Transverse colon (tissue), 4 donors: Measurements from ENCODE around the gene HSPA2. TPM values are rescaled to one million over a fixed set of nuclear protein-coding genes. Genes with fewer than 3 reads are reported as not detected.

Source experiments
- DNase-seq: peaks from one replicate; pipeline ENCODE4 v3.0.0-alpha.2; 2019
- H3K27ac ChIP-seq, 4 donors: fragments of 200-600 bp; sonication (generic); 2 replicates each; pipeline ENCODE4 v1.5.1; 2016 to 2018; ENCODE audit warnings: inconsistent platforms in 4 of 4
- H3K27me3 ChIP-seq: fragments of 200-600 bp; sonication (generic); 2 replicates; pipeline ENCODE4 v1.5.1; 2017; ENCODE audit warnings: inconsistent platforms
- H3K36me3 ChIP-seq, 4 donors: fragments of 200-600 bp; sonication (generic); 2 replicates each; pipeline ENCODE4 v1.5.1; 2017 to 2019; ENCODE audit warnings: inconsistent platforms in 4 of 4
- H3K4me1 ChIP-seq, 4 donors: fragments of 200-600 bp; sonication (generic); 2 replicates each; pipeline ENCODE4 v1.5.1; 2017 to 2020; ENCODE audit warnings: inconsistent platforms in 4 of 4
- H3K4me3 ChIP-seq, 4 donors: fragments of 200-600 bp; sonication (generic); 1 replicate in 1 of 4; 2 replicates in 3 of 4; pipeline versions ENCODE4 v1.5.1 to v1.6.1; 2017 to 2019; ENCODE audit warnings: inconsistent platforms in 4 of 4
- H3K9me3 ChIP-seq, 2 donors: fragments of 200-600 bp; sonication (generic); 2 replicates each; pipeline ENCODE4 v1.5.1; 2017 to 2019; ENCODE audit warnings: inconsistent platforms in 2 of 2
- EP300 ChIP-seq: sonication (generic); formaldehyde crosslinking; IDR thresholded peaks from one replicate; pipeline ENCODE4 v1.6.1; 2017; ENCODE audit warnings: antibody characterized with exemption, low read depth
- POLR2A ChIP-seq: fragments of 450-650 bp; IDR thresholded peaks from one replicate; pipeline ENCODE4 v1.6.1; 2016; ENCODE audit warnings: antibody characterized with exemption, mild to moderate bottlenecking, moderate library complexity
- POLR2AphosphoS5 ChIP-seq, 3 donors: sonication (generic); formaldehyde crosslinking; IDR thresholded peaks; one replicate each; pipeline ENCODE4 v1.6.1; 2016; ENCODE audit warnings: antibody characterized with exemption in 3 of 3
- WGBS, 2 donors: methylation state at CpG; one replicate each; pipeline ENCODE4 v1.1.5; 2018; ENCODE audit warnings: low coverage in 1 of 2; 5-methylcytosine and 5-hydroxymethylcytosine counted together
- in situ Hi-C, 4 donors: fragments of 200-750 bp; cut with MboI; loops; one replicate each; pipeline versions ENCODE4 v1.15.0 to v1.15.1; 2017; ENCODE audit warnings: low sequenced_read_pairs in 3 of 4, low pct_ligation_motif_present in 1 of 4, low pct_unique_long_range_greater_than_20kb in 1 of 4
- intact Hi-C: fragments of 100-400 bp; cut with DNase I; formaldehyde crosslinking; loops from one replicate; pipeline ENCODE4 v1.15.1; 2023; ENCODE audit warnings: low total_unique reads
- total RNA-seq, 4 donors: library from RNA; depleted of rRNA; stranded (reverse); fragments of >200 nt; gene quantifications; one replicate each; pipeline ENCODE4 v1.1.0, GENCODE V29; 2016
- TF ChIP-seq, protein P1 (sequence below), 5 experiments: fragments of 200-600 bp in 3 of 5; fragments of 450-650 bp in 2 of 5; sonication (generic) in 3 of 5; IDR thresholded peaks; 1 replicate in 2 of 5; 2 replicates in 3 of 5; pipeline ENCODE4 v1.5.1; 2016 to 2017; ENCODE audit warnings: antibody characterized with exemption in 5 of 5, inconsistent platforms in 3 of 5, mild to moderate bottlenecking in 2 of 5, moderate library complexity in 1 of 5

The HSPA2 gene
- total RNA-seq, 4 donors from 2014 or later, result 28.1 to 61.5 (median 42.1) TPM

DNA sequence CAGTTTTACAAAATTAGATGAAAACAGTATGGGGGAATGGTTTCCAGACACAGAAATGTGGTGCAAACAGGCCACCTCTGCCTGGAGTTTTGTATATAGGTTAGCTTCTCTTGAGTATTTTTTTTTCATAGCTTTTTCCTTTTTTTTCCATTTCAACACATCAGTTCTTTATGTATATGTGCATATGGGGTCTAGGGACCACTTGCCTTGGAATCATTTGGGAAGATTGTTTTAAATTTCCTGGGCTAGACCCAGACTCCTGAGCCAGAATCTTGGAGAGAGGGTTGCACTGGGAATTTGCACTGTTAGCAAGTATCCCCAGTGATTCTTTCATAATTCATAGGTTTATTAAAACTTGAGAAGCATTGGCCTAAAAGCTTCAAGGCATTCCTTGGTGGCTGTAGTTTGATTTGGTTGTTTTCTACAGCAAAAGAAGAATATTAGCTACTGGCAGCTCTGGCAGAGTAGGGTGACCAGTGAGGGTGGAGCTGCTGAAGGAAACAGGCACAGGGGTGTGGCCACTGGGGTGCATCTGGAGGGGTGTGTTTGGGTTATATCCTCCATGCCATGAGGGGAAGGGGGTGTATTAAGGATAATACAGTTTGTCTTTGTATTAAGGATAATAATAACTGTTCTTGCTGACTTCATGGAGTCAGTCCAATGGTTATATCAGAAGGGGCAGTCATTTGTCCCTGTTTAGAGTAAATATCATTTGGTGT lies 32.0 kb downstream of the HSPA2 start:
- Histone ChIP-seq H3K36me3 (no peaks in the 10 kb centered on the region), H3K27ac (peak overlapping the region; percentile 33 to 77 (median 48)), H3K4me3 (no peak overlapping the region), H3K4me1 (peaks cover 0 to 24% (median 6%) of the 10 kb centered on the region in 4 donors), H3K27me3 (no peaks in the 10 kb centered on the region), H3K9me3 (no peaks in the 10 kb centered on the region)
- intact Hi-C loops (no loop called here), in situ Hi-C loops (no loop called here)
- DNase-seq, result no peak
- no peak for TF ChIP-seq EP300

DNA sequence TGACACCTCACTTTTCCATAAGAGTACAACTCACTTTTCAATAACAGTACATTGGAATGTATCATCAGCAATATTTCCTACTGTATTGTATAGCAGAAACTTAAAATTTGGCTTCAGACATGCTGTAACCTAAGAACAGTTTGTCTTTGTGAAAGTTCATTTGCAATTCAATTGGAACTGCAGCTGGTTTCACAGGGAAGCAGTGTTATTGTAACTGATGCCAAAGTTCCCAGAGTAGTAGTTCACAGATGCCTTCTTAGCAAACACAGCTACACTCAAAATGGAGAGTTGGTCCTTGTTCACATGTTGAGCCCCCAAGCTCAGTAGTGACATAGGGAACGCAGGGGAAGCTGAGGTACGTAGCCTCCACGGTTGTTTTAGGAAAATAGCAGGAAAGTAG lies 32.6 kb downstream of the HSPA2 start:
- no peaks in the 10 kb centered on the region for H3K27me3 ChIP-seq
- in situ Hi-C loops, result no loop called here
- TF ChIP-seq EP300 (no peak), POLR2AphosphoS5 (IDR thresholded peaks at IDR 0.05) (peak in 1 of 3 donors; percentile 18)
- no peak overlapping the region for H3K4me3 ChIP-seq
- H3K9me3 ChIP-seq, result no peaks in the 10 kb centered on the region
- peak overlapping the region; percentile 33 to 77 (median 48) for H3K27ac ChIP-seq
- no peaks in the 10 kb centered on the region for H3K36me3 ChIP-seq
- intact Hi-C loops, result no loop called here
- DNase-seq, result no peak
- 80 to 85% methylated on average over 3 of the region's 3 CpGs for WGBS, 2 donors
- H3K4me1 ChIP-seq, result peaks cover 0 to 24% (median 6%) of the 10 kb centered on the region in 4 donors

DNA sequence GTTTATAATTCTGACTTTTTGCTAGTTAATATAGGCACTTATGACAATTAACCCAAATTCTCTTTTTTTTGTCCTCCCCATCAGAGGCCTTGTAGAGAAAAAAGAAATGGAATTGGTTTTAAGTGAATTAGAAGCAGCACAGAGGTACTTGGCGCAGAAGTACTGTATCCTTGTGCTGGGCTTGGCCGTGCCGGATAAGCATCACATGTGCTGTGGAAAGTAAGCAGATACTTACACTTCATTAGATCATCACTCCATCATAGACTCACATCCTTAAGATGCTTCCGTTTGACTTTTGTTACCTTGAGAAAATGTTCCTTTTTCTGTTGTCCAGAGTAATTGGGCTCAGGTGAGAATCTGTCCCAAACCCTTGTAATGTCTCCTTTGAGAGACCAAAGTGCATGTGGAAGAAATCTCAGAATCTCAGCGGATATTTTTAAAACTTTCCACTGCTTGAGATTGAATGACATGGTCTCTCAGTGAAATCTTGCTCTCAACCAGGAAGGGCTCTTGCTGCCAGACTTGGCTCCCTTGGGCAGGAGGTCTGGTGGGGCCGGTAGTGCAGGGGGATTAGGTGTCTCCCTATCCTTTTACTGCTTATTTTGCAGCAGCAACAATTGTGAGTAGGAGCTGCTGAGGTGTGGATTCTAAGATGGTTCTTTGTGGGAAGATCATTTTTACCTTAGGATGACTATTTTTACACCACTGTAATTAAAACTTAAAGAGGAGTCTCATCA lies 34.0 kb downstream of the HSPA2 start:
- 89 to 92% methylated on average over 4 to 6 of the region's 6 CpGs for WGBS, 2 donors
- TF ChIP-seq, protein P1, sequence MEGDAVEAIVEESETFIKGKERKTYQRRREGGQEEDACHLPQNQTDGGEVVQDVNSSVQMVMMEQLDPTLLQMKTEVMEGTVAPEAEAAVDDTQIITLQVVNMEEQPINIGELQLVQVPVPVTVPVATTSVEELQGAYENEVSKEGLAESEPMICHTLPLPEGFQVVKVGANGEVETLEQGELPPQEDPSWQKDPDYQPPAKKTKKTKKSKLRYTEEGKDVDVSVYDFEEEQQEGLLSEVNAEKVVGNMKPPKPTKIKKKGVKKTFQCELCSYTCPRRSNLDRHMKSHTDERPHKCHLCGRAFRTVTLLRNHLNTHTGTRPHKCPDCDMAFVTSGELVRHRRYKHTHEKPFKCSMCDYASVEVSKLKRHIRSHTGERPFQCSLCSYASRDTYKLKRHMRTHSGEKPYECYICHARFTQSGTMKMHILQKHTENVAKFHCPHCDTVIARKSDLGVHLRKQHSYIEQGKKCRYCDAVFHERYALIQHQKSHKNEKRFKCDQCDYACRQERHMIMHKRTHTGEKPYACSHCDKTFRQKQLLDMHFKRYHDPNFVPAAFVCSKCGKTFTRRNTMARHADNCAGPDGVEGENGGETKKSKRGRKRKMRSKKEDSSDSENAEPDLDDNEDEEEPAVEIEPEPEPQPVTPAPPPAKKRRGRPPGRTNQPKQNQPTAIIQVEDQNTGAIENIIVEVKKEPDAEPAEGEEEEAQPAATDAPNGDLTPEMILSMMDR (IDR thresholded peaks at IDR 0.05), result no peak
- no peak for TF ChIP-seq EP300
- TF ChIP-seq POLR2A, result no peak
- no peak for TF ChIP-seq POLR2AphosphoS5 (IDR thresholded peaks at IDR 0.05)
- Histone ChIP-seq H3K9me3 (no peaks in the 10 kb centered on the region), H3K27me3 (no peaks in the 10 kb centered on the region), H3K36me3 (no peaks in the 10 kb centered on the region), H3K27ac (peak overlapping the region in 1 of 4 donors; percentile 7), H3K4me1 (peaks cover 0 to 17% (median 4%) of the 10 kb centered on the region in 4 donors), H3K4me3 (no peak overlapping the region)
- in situ Hi-C loops, result no loop called here
- DNase-seq, result no peak
- intact Hi-C loops, result no loop called here

DNA sequence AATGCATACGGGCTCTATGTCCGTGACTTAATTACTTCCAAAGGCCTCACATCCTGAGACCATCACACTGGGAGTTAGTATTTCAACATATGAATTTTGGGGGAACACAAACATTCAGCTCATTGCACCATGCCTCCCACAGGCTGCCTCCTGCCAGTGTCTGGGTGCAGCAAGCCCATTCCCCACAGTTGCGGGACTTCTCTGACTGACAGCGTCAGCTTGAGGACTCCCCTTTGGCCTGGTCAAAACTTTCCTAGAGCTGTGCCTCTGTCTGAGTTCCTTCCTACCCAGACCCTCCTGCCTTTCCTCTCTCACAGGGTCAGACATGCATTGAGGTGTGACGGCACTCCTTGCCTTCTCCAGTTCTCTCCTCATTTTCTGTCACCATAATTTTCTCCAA lies 36.7 kb downstream of the HSPA2 start:
- Histone ChIP-seq H3K4me3 (no peak overlapping the region), H3K27ac (no peak overlapping the region), H3K27me3 (no peaks in the 10 kb centered on the region), H3K9me3 (no peaks in the 10 kb centered on the region), H3K4me1 (peaks cover 0 to 10% (median 4%) of the 10 kb centered on the region in 4 donors), H3K36me3 (no peaks in the 10 kb centered on the region)
- TF ChIP-seq POLR2A, result no peak
- in situ Hi-C loops (no loop called here), intact Hi-C loops (no loop called here)
- WGBS, 2 donors, result 89 to 94% methylated on average over 1 to 5 of the region's 5 CpGs
- DNase-seq, result no peak

DNA sequence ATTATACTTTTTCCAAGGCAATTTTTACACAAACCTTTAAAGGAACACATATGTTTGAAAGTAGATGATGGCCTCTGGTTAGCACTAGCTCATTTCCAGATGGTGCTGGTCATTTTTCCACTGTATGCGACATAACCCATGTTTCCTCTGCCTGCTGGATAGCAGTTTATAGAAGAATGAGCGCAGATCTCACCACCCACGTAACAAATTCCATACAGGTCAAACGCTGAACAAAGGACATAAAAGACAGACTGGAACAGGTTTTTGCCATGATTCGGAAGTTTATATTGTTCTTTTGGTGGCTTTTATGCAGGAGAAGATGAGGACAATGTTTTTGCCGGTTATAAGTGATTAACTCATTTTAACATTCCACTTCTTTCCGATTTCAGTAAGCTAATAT lies 39.9 kb downstream of the HSPA2 start:
- Histone ChIP-seq H3K27ac (peak overlapping the region in 1 of 4 donors; percentile 7), H3K27me3 (no peaks in the 10 kb centered on the region), H3K9me3 (no peaks in the 10 kb centered on the region), H3K36me3 (no peaks in the 10 kb centered on the region), H3K4me3 (no peak overlapping the region), H3K4me1 (no peaks in the 10 kb centered on the region)
- no peak for DNase-seq
- intact Hi-C loops (no loop called here), in situ Hi-C loops (no loop called here)
- 61 to 79% methylated on average over 6 to 7 of the region's 7 CpGs for WGBS, 2 donors
- TF ChIP-seq POLR2AphosphoS5 (IDR thresholded peaks at IDR 0.05) (no peak), EP300 (no peak), POLR2A (no peak)
- TF ChIP-seq, protein P1 (IDR thresholded peaks at IDR 0.05), result no peak
